ENCODE measurements around the gene C12orf50.
"Not testable (repeated sequence)": the region's sequence is repeated elsewhere in the genome, so short reads cannot be mapped to it uniquely, and the experiment has no call there.

C12orf50 gene

GRCh38 chr12:87985069-87985675 lies 44.0 kb downstream of the C12orf50 start:
- no peak for DNase-seq

GRCh38 chr12:87982208-87982607 lies 47.0 kb downstream of the C12orf50 start:
- no peak for DNase-seq

- no peak for DNase-seq
Measured at GRCh38 chr12:87981495-87981894, 47.7 kb downstream of the C12orf50 start.

- DNase-seq = no peak
Measured at GRCh38 chr12:87975879-87976278, 53.3 kb downstream of the C12orf50 start.

GRCh38 chr12:87967871-87968270 lies 61.3 kb downstream of the C12orf50 start:
- DNase-seq = no peak

GRCh38 chr12:87960566-87960965 lies 68.6 kb downstream of the C12orf50 start:
- no peak for DNase-seq

- not testable (repeated sequence) for DNase-seq
Measured at GRCh38 chr12:87954028-87954427, 75.2 kb downstream of the C12orf50 start.

- no peak for DNase-seq
Measured at GRCh38 chr12:87953256-87953860, 75.8 kb downstream of the C12orf50 start.

GRCh38 chr12:87952850-87953249 lies 76.4 kb downstream of the C12orf50 start:
- no peak for DNase-seq

GRCh38 chr12:87952223-87952622 lies 77.0 kb downstream of the C12orf50 start:
- DNase-seq = no peak

GRCh38 chr12:87943762-87944161 lies 85.4 kb downstream of the C12orf50 start:
- DNase-seq = no peak

GRCh38 chr12:87943023-87943422 lies 86.2 kb downstream of the C12orf50 start:
- no peak for DNase-seq

- no peak for DNase-seq
Measured at GRCh38 chr12:87939182-87939581, 90.0 kb downstream of the C12orf50 start.

- DNase-seq = no peak
Measured at GRCh38 chr12:87935216-87935615, 94.0 kb downstream of the C12orf50 start.

- DNase-seq = no peak
Measured at GRCh38 chr12:87933991-87934390, 95.2 kb downstream of the C12orf50 start.

- no peak for DNase-seq
Measured at GRCh38 chr12:87931812-87932211, 97.4 kb downstream of the C12orf50 start.

GRCh38 chr12:87930627-87931026 lies 98.6 kb downstream of the C12orf50 start:
- no peak for DNase-seq
